K562 (cell line): Measurements from ENCODE around the gene GPC2. TPM values are rescaled to one million over a fixed set of nuclear protein-coding genes. Genes with fewer than 3 reads are reported as not detected.
"Not testable (repeated sequence)": the region's sequence is repeated elsewhere in the genome, so short reads cannot be mapped to it uniquely, and the experiment has no call there.

Experiments used
- ATAC-seq: fragments of 200-7000 bp; cut with Tn5 transposase; 3 replicates; pipeline ENCODE4 v1.9.1; 2020; ENCODE audit warnings: moderate library complexity
- BruUV-seq: library from RNA; stranded (reverse); fragments of 400-500 nt; replicated peaks from 2 replicates; lab custom pipeline; 2021; lab: Mats Ljungman, UMichigan
- CTCF ChIA-PET: fragments of 300-600 bp; formaldehyde crosslinking; extraction: SDS; loops from one replicate; lab custom pipeline; 2021; ENCODE audit warnings: low intra/inter-chr PET ratio; lab: Yijun Ruan, JAX
- POLR2A ChIA-PET: fragments of 300-600, 350-650 bp; sonication (Branson Sonifier 250); formaldehyde crosslinking; extraction: SDS; loops from one replicate; lab custom pipeline; 2021; ENCODE audit warnings: antibody characterized with exemption, inconsistent platforms; lab: Yijun Ruan, JAX
- DNase-seq, 4 experiments: peaks; one replicate each; pipeline versions ENCODE4 v3.0.0 to v3.0.0-alpha.2; 2011 to 2018; ENCODE audit warnings: low spot score in 3 of 4, mixed read lengths in 3 of 4; ENCODE audit errors: extremely low read depth in 1 of 4
- FAIRE-seq: peaks from 2 replicates; lab custom pipeline; 2011; peaks lifted over from hg19 to GRCh38; lab: Jason Lieb, UNC
- H2AFZ ChIP-seq: 2 replicates; pipeline ENCODE4 v1.6.0; 2011; ENCODE audit warnings: low read depth, low read length, control low read depth, inconsistent platforms
- H3K27ac ChIP-seq: fragments of 200-600 bp; 3 replicates; pipeline ENCODE4 v1.8.0; 2011; ENCODE audit warnings: low read depth, mild to moderate bottlenecking, control low read depth, inconsistent platforms, low read length, moderate library complexity, mixed read lengths; ENCODE audit errors: extremely low read depth
- H3K27me3 ChIP-seq, 2 experiments: fragments of 300-600 bp in 1 of 2; 2 replicates in 1 of 2; 3 replicates in 1 of 2; pipeline versions ENCODE4 v1.6.0 to v1.8.0; 2011; ENCODE audit warnings: inconsistent platforms in 2 of 2, low read length in 2 of 2, mild to moderate bottlenecking in 1 of 2, mixed read lengths in 1 of 2, moderate library complexity in 1 of 2; ENCODE audit not compliant: control insufficient read depth in 2 of 2, insufficient read depth in 2 of 2
- H3K36me3 ChIP-seq: fragments of 300-600 bp; 3 replicates; pipeline ENCODE4 v1.8.0; 2011; ENCODE audit warnings: mild to moderate bottlenecking, low read length, inconsistent platforms; ENCODE audit not compliant: control insufficient read depth, insufficient read depth
- H3K4me1 ChIP-seq, 2 experiments: fragments of 200-600 bp in 1 of 2; replicated peaks in 1 of 2; 2 replicates in 1 of 2; 3 replicates in 1 of 2; pipeline versions ENCODE4 v1.5.1 to v1.8.0; 2011; ENCODE audit warnings: inconsistent platforms in 2 of 2, low read length in 2 of 2, mild to moderate bottlenecking in 1 of 2, mixed read lengths in 1 of 2, moderate library complexity in 1 of 2; ENCODE audit not compliant: control insufficient read depth in 2 of 2, insufficient read depth in 2 of 2
- H3K4me2 ChIP-seq: 2 replicates; pipeline ENCODE4 v1.6.1; 2011; ENCODE audit warnings: low read length, control low read depth, inconsistent platforms, mixed read lengths; ENCODE audit not compliant: insufficient read depth
- H3K4me3 ChIP-seq: fragments of 200-600 bp; sonication (generic), shearing (Covaris generic); 2 replicates; pipeline ENCODE4 v1.5.1; 2016; ENCODE audit warnings: control low read depth, inconsistent platforms
- H3K79me2 ChIP-seq: fragments of 200-600 bp; 3 replicates; pipeline ENCODE4 v1.8.0; 2011; ENCODE audit warnings: low read length, inconsistent platforms; ENCODE audit not compliant: control insufficient read depth, insufficient read depth
- H3K9ac ChIP-seq, 2 experiments: 2 replicates each; pipeline versions ENCODE4 v1.6.0 to v1.6.1; 2011; ENCODE audit warnings: low read depth in 2 of 2, low read length in 2 of 2, control low read depth in 1 of 2, inconsistent platforms in 1 of 2, mild to moderate bottlenecking in 1 of 2, mixed read lengths in 1 of 2; ENCODE audit not compliant: insufficient read depth in 1 of 2
- H3K9me1 ChIP-seq: one replicate; pipeline ENCODE4 v1.6.0; 2011; ENCODE audit warnings: inconsistent platforms, mild to moderate bottlenecking, low read length, moderate library complexity; ENCODE audit not compliant: control insufficient read depth, insufficient read depth
- H3K9me3 ChIP-seq: replicated peaks from 2 replicates; pipeline ENCODE4 v1.5.1; 2011; ENCODE audit warnings: low read depth, low read length, inconsistent platforms; ENCODE audit not compliant: control insufficient read depth, insufficient read depth
- H4K20me1 ChIP-seq: replicated peaks from 2 replicates; pipeline ENCODE4 v1.6.1; 2011; ENCODE audit warnings: low read length, inconsistent platforms, mixed read lengths; ENCODE audit not compliant: control insufficient read depth, insufficient read depth
- ARID1B ChIP-seq: fragments of 450-650 bp; IDR thresholded peaks from 2 replicates; pipeline ENCODE4 v1.6.1; 2016; ENCODE audit warnings: antibody characterized with exemption, mild to moderate bottlenecking, inconsistent platforms
- CBFA2T2 ChIP-seq: fragments of 450-650 bp; conservative IDR thresholded peaks from 2 replicates; pipeline ENCODE4 v1.6.1; 2017; ENCODE audit warnings: mild to moderate bottlenecking
- CBFA2T3 ChIP-seq: fragments of 450-650 bp; IDR thresholded peaks from 2 replicates; pipeline ENCODE4 v1.6.1; 2017
- CEBPB ChIP-seq: fragments of 450-650 bp; IDR thresholded peaks from 2 replicates; pipeline ENCODE4 v1.6.1; 2016; ENCODE audit warnings: missing genetic modification characterization, missing compliant biosample characterization
- CEBPG ChIP-seq, 3 experiments: fragments of 200-800 bp in 1 of 3; sonication (Bioruptor generic) in 1 of 3; sonication (generic) in 1 of 3; formaldehyde crosslinking in 1 of 3; IDR thresholded peaks in 2 of 3; conservative IDR thresholded peaks in 1 of 3; 2 replicates each; pipeline versions ENCODE4 v1.6.1 to v1.8.0; 2016 to 2022; ENCODE audit warnings: missing compliant biosample characterization in 2 of 3, missing genetic modification characterization in 2 of 3, mild to moderate bottlenecking in 1 of 3, missing genetic modification reagents in 1 of 3
- DPF2 ChIP-seq: fragments of 450-650 bp; IDR thresholded peaks from 2 replicates; pipeline ENCODE4 v1.6.1; 2016
- FOSL1 ChIP-seq: fragments of 200-800 bp; sonication (Bioruptor generic); conservative IDR thresholded peaks from 2 replicates; pipeline ENCODE4 v1.6.1; 2016; ENCODE audit warnings: missing genetic modification characterization, missing compliant biosample characterization
- KDM1A ChIP-seq, 2 experiments: fragments of 450-650 bp; IDR thresholded peaks; 2 replicates each; pipeline ENCODE4 v1.6.1; 2016; ENCODE audit warnings: mild to moderate bottlenecking in 2 of 2
- RCOR1 ChIP-seq, 2 experiments: IDR thresholded peaks; 2 replicates each; pipeline ENCODE4 v1.6.1; 2012; ENCODE audit warnings: low read depth in 2 of 2, low read length in 2 of 2, borderline replicate concordance in 1 of 2, improper control_type of control experiment in 1 of 2
- TAL1 ChIP-seq: fragments of 450-650 bp; IDR thresholded peaks from 2 replicates; pipeline ENCODE4 v1.6.1; 2016; ENCODE audit warnings: mild to moderate bottlenecking
- TEAD4 ChIP-seq, 2 experiments: sonication (generic) in 1 of 2; formaldehyde crosslinking in 1 of 2; IDR thresholded peaks; 2 replicates each; pipeline versions ENCODE4 v1.6.1 to v1.8.0; 2012 to 2022; ENCODE audit warnings: borderline replicate concordance in 1 of 2, inconsistent platforms in 1 of 2, low read length in 1 of 2, mild to moderate bottlenecking in 1 of 2, missing genetic modification reagents in 1 of 2
- TRIM24 ChIP-seq, 2 experiments: fragments of 450-650 bp; IDR thresholded peaks; 2 replicates each; pipeline ENCODE4 v1.6.1; 2016
- ZBTB12 ChIP-seq: fragments of 250-450 bp; sonication (Bioruptor Pico); IDR thresholded peaks from 2 replicates; pipeline ENCODE4 v1.4.0; 2020
- WGBS: fragments of 100-300 bp; shearing (Covaris generic); methylation state at CpG from one replicate; pipeline ENCODE4 v1.1.6; 2016; ENCODE audit warnings: low coverage, mixed read lengths; ENCODE audit not compliant: insufficient coverage; ENCODE audit errors: missing lambda C conversion rate; 5-methylcytosine and 5-hydroxymethylcytosine counted together
- in situ Hi-C: fragments of 300-500 bp; cut with MboI; formaldehyde crosslinking; loops from 4 replicates; pipeline ENCODE4 v1.15.0; 2018; ENCODE audit warnings: inconsistent platforms, mixed read lengths
- intact Hi-C: fragments of 100-400 bp; cut with micrococcal nuclease; formaldehyde crosslinking; loops from 2 replicates; pipeline ENCODE4 v1.14.2; 2022
- polyA plus RNA-seq, 8 experiments: library from polyadenylated mRNA; depleted of rRNA in 4 of 8; stranded (reverse) in 5 of 8; unstranded in 3 of 8; fragments of >200 nt; fragmentation: Nextera tagmentation in 2 of 8; fragmentation: Illumina TruSeq in 1 of 8; extraction: Ambion mirVana in 2 of 8; extraction: Trizol in 1 of 8; gene quantifications; 2 replicates each; pipeline versions ENCODE4 v1.2.1 to v1.2.3, GENCODE V29; 2011 to 2014; ENCODE audit warnings: inconsistent platforms in 1 of 8, missing spikeins in 1 of 8
- total RNA-seq, 7 experiments: library from RNA; depleted of rRNA in 6 of 7; stranded (reverse); fragments of >200 nt in 6 of 7; fragmentation: Illumina TruSeq in 2 of 7; extraction: Trizol in 2 of 7; gene quantifications; 2 replicates each; pipeline versions ENCODE4 v1.2.1 to v1.2.3, GENCODE V29; 2011 to 2021; ENCODE audit warnings: low replicate concordance in 1 of 7

GPC2 gene
- total and polyA plus RNA-seq, 9 of the 15 experiments (the other 6 are each of a cell fraction or from before 2014, with no cell fraction given): 0.06 to 7.7 (median 1.4) TPM; not detected in 1

- TF ChIP-seq ZBTB12 (CRISPR knock-in tag): no peak
Observed at GRCh38 chr7:100147278-100147677, 29.9 kb downstream of the GPC2 start (continued).

GRCh38 chr7:100146350-100146749 is 30.8 kb downstream of the GPC2 start:
- Histone ChIP-seq H3K79me2 (peaks cover 18% of the 10 kb centered on the region), H3K4me1 (peaks cover 5 to 22% of the 10 kb centered on the region in 2 experiments; a peak in 4 of 5 replicates)
- H3K9me3 ChIP-seq; H3K9me1 ChIP-seq; H3K9ac ChIP-seq; H3K4me3 ChIP-seq; H3K27ac ChIP-seq; H3K4me2 ChIP-seq; DNase-seq; H3K36me3 ChIP-seq; intact Hi-C loops; H2AFZ ChIP-seq; ATAC-seq; BruUV-seq; H3K27me3 ChIP-seq; H4K20me1 ChIP-seq; FAIRE-seq; in situ Hi-C loops; TF ChIP-seq TEAD4 (CRISPR knock-in tag; IDR thresholded peaks at IDR 0.05; ENCODE audit: borderline replicate concordance): not testable (repeated sequence)
- ChIA-PET POLR2A (interaction anchor here (0.7 to 1.8 kb wide), 2 partner anchors 13 to 189 kb away, joined by 3 read pairs; no protein-coding TSS in a partner anchor), CTCF (interaction anchor here (0.6 kb wide), 1 partner anchor 232 kb away, joined by 4 read pairs; no protein-coding TSS in a partner anchor)
- WGBS: 66% methylated on average over 4 of the region's 4 CpGs
- TF ChIP-seq CBFA2T3 (peak; percentile 67), RCOR1 (IDR thresholded peaks at IDR 0.05; ENCODE audit: borderline replicate concordance in 1 of 2, low read depth in 2 of 2, low read length in 2 of 2) (peak in 1 of 2 experiments; percentile 34; a peak in 1 of 4 replicates), FOSL1 (peak; percentile 73), CBFA2T2 (peak; percentile 40; the same call in 1 of the 2 replicates), TRIM24 (IDR thresholded peaks at IDR 0.05) (peak; percentile 24 to 39; a peak in 1 of 4 replicates), KDM1A (IDR thresholded peaks at IDR 0.05) (peak in 1 of 2 experiments; percentile 44; a peak in 1 of 4 replicates), DPF2 (peak; percentile 36; the same call in 1 of the 2 replicates), CEBPG (CRISPR knock-in tag; IDR thresholded peaks at IDR 0.05) (peak; percentile 36; the same call in 1 of the 2 replicates), CEBPG (tag; conservative IDR thresholded peaks at IDR 0.05 in 1 of 2, IDR thresholded peaks at IDR 0.05 in 1 of 2) (peak; percentile 34 to 84; a peak in 3 of 4 replicates), CEBPB (tag) (peak; percentile 85), TAL1 (peak; percentile 6; the same call in 1 of the 2 replicates), ARID1B (peak; percentile 36), TEAD4 (IDR thresholded peaks at IDR 0.05; ENCODE audit: low read length) (0 out of 2 replicates have a peak, but pooled peaks have one; percentile 23)
